HepG2 (cell line): ENCODE results near the gene HRH3. TPM values are rescaled to one million over a fixed set of nuclear protein-coding genes. Genes with fewer than 3 reads are reported as not detected.

Source experiments
- CEBPG ChIP-seq: IDR thresholded peaks from 2 replicates; pipeline ENCODE4 v1.6.1; 2016
- CENPT ChIP-seq: sonication (generic); formaldehyde crosslinking; IDR thresholded peaks from 2 replicates; pipeline ENCODE4 v1.8.0; 2022; ENCODE audit warnings: low read depth, mild to moderate bottlenecking, moderate library complexity, missing genetic modification reagents
- CHD4 ChIP-seq: fragments of 200-600 bp; sonication (generic); IDR thresholded peaks from 2 replicates; pipeline ENCODE4 v1.7.0; 2017; ENCODE audit warnings: mild to moderate bottlenecking, low read length, borderline replicate concordance
- DMAP1 ChIP-seq: IDR thresholded peaks from 2 replicates; pipeline ENCODE4 v1.6.1; 2016
- MED13 ChIP-seq: sonication (generic); formaldehyde crosslinking; IDR thresholded peaks from 2 replicates; pipeline ENCODE4 v1.5.0; 2020; ENCODE audit warnings: missing genetic modification reagents
- MED8 ChIP-seq: sonication (generic); formaldehyde crosslinking; IDR thresholded peaks from 2 replicates; pipeline ENCODE4 v1.8.1; 2023; ENCODE audit warnings: mild to moderate bottlenecking, missing genetic modification reagents; ENCODE audit not compliant: insufficient replicate concordance
- MLLT10 ChIP-seq: sonication (generic); formaldehyde crosslinking; IDR thresholded peaks from 2 replicates; pipeline ENCODE4 v1.4.0; 2020; ENCODE audit warnings: missing genetic modification reagents
- NBN ChIP-seq: fragments of 450-650 bp; conservative IDR thresholded peaks from 2 replicates; pipeline ENCODE4 v1.6.1; 2017
- NCOA2 ChIP-seq: sonication (generic); formaldehyde crosslinking; IDR thresholded peaks from 2 replicates; pipeline ENCODE4 v1.8.0; 2022; ENCODE audit warnings: inconsistent platforms
- RBFOX2 ChIP-seq: fragments of 200-400 bp; formaldehyde crosslinking; IDR thresholded peaks from 2 replicates; pipeline ENCODE4 v1.6.1; 2017; ENCODE audit warnings: low read depth, mild to moderate bottlenecking, low read length
- TRIM22 ChIP-seq: fragments of 450-650 bp; IDR thresholded peaks from 2 replicates; pipeline ENCODE4 v1.6.1; 2017
- ZBTB21 ChIP-seq: sonication (generic); formaldehyde crosslinking; IDR thresholded peaks from 2 replicates; pipeline ENCODE4 v1.4.0; 2020; ENCODE audit warnings: missing genetic modification reagents
- ZBTB7A ChIP-seq: sonication (generic); formaldehyde crosslinking; IDR thresholded peaks from 2 replicates; pipeline ENCODE4 v1.8.0; 2022; ENCODE audit warnings: mild to moderate bottlenecking, missing genetic modification reagents
- ZNF232 ChIP-seq: sonication (generic); formaldehyde crosslinking; IDR thresholded peaks from 2 replicates; pipeline ENCODE4 v1.4.0; 2020; ENCODE audit warnings: missing genetic modification reagents, borderline replicate concordance
- ZNF335 ChIP-seq: sonication (generic); formaldehyde crosslinking; IDR thresholded peaks from 2 replicates; pipeline ENCODE4 v1.4.0; 2020; ENCODE audit warnings: missing genetic modification reagents
- ZNF460 ChIP-seq: sonication (generic); formaldehyde crosslinking; IDR thresholded peaks from 2 replicates; pipeline ENCODE4 v1.5.1; 2020; ENCODE audit warnings: missing genetic modification reagents, mild to moderate bottlenecking, borderline replicate concordance
- ZNF501 ChIP-seq: sonication (generic); formaldehyde crosslinking; IDR thresholded peaks from 2 replicates; pipeline ENCODE4 v1.5.1; 2020; ENCODE audit warnings: mild to moderate bottlenecking, moderate library complexity, missing genetic modification reagents
- ZNF558 ChIP-seq: sonication (generic); formaldehyde crosslinking; IDR thresholded peaks from 2 replicates; pipeline ENCODE4 v1.9.0; 2022; ENCODE audit warnings: mild to moderate bottlenecking, missing genetic modification reagents, borderline replicate concordance
- ZNF709 ChIP-seq: sonication (generic); formaldehyde crosslinking; IDR thresholded peaks from 2 replicates; pipeline ENCODE4 v1.5.0; 2020; ENCODE audit warnings: mild to moderate bottlenecking, missing genetic modification reagents
- ZNF772 ChIP-seq: sonication (generic); formaldehyde crosslinking; IDR thresholded peaks from 2 replicates; pipeline ENCODE4 v1.5.0; 2020; ENCODE audit warnings: mild to moderate bottlenecking, missing genetic modification reagents
- ZNF879 ChIP-seq: sonication (generic); formaldehyde crosslinking; IDR thresholded peaks from 2 replicates; pipeline ENCODE4 v1.8.1; 2023; ENCODE audit warnings: missing genetic modification reagents
- polyA plus RNA-seq, 8 experiments: library from polyadenylated mRNA; depleted of rRNA in 3 of 8; stranded (reverse) in 7 of 8; unstranded in 1 of 8; fragments of >200 nt; fragmentation: Illumina TruSeq in 4 of 8; extraction: Trizol in 4 of 8; gene quantifications; 2 replicates each; pipeline versions ENCODE4 v1.2.1 to v1.2.3, GENCODE V29; 2011 to 2016; ENCODE audit warnings: low read depth in 4 of 8, missing spikeins in 1 of 8, mixed read lengths in 1 of 8; ENCODE audit not compliant: insufficient read depth in 1 of 8
- total RNA-seq, 5 experiments: library from RNA; depleted of rRNA; stranded (reverse); fragments of >200 nt; fragmentation: Illumina TruSeq; extraction: Trizol; gene quantifications; 2 replicates each; pipeline ENCODE4 v1.2.3, GENCODE V29; 2016; ENCODE audit warnings: low read depth in 1 of 5
- TF ChIP-seq, protein P1 (sequence below): IDR thresholded peaks from 2 replicates; pipeline ENCODE4 v1.6.1; 2016; ENCODE audit warnings: low read depth
- TF ChIP-seq, protein P2 (sequence below), 2 experiments: IDR thresholded peaks; 2 replicates each; pipeline ENCODE4 v1.6.1; 2011 to 2012; ENCODE audit warnings: low read length in 2 of 2, borderline replicate concordance in 1 of 2, low read depth in 1 of 2, mild to moderate bottlenecking in 1 of 2, moderate library complexity in 1 of 2
- TF ChIP-seq, protein P3 (sequence below): sonication (generic); formaldehyde crosslinking; IDR thresholded peaks from 2 replicates; pipeline ENCODE4 v1.4.0; 2020; ENCODE audit warnings: mild to moderate bottlenecking, missing genetic modification reagents

HRH3 gene
- total and polyA plus RNA-seq, 2 of the 13 experiments (the other 11 are each of a cell fraction or from before 2014, with no cell fraction given) = 0.18 TPM; not detected in 1

GRCh38 chr20:62227977-62228958 lies 8.2 kb upstream of the HRH3 start (continued):
- no peak for TF ChIP-seq ZNF501 (CRISPR knock-in tag)
- 0 out of 2 replicates have a peak, but pooled peaks have one; percentile 21 for TF ChIP-seq DMAP1 (CRISPR knock-in tag)
- TF ChIP-seq ZNF772 (CRISPR knock-in tag) = no peak
- 0 out of 2 replicates have a peak, but pooled peaks have one; percentile 35 for TF ChIP-seq MED13 (CRISPR knock-in tag)
- TF ChIP-seq NBN = no peak
- TF ChIP-seq ZNF232 (CRISPR knock-in tag) = 0 out of 2 replicates have a peak, but pooled peaks have one; percentile 57
- TF ChIP-seq RBFOX2 = no peak
- TF ChIP-seq CENPT (CRISPR knock-in tag) = no peak
- no peak for TF ChIP-seq ZNF558 (CRISPR knock-in tag)
- no peak for TF ChIP-seq ZBTB21 (CRISPR knock-in tag)
- TF ChIP-seq, protein P1, sequence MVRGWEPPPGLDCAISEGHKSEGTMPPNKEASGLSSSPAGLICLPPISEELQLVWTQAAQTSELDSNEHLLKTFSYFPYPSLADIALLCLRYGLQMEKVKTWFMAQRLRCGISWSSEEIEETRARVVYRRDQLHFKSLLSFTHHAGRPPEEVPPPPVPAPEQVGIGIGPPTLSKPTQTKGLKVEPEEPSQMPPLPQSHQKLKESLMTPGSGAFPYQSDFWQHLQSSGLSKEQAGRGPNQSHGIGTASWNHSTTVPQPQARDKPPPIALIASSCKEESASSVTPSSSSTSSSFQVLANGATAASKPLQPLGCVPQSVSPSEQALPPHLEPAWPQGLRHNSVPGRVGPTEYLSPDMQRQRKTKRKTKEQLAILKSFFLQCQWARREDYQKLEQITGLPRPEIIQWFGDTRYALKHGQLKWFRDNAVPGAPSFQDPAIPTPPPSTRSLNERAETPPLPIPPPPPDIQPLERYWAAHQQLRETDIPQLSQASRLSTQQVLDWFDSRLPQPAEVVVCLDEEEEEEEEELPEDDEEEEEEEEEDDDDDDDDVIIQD (CRISPR knock-in tag) = no peak
- no peak for TF ChIP-seq MED8
- no peak for TF ChIP-seq ZNF709 (CRISPR knock-in tag)
- no peak for TF ChIP-seq ZNF460 (CRISPR knock-in tag)
- no peak for TF ChIP-seq NCOA2 (CRISPR knock-in tag)
- TF ChIP-seq ZNF335 = no peak
- no peak for TF ChIP-seq CHD4
- TF ChIP-seq ZBTB7A = peak; percentile 82; the same call in 1 of the 2 replicates
- no peak for TF ChIP-seq CEBPG (CRISPR knock-in tag)
- TF ChIP-seq MLLT10 (CRISPR knock-in tag) = no peak
- 0 out of 2 replicates have a peak, but pooled peaks have one; percentile 54 for TF ChIP-seq ZNF879 (CRISPR knock-in tag)
- TF ChIP-seq, protein P2, sequence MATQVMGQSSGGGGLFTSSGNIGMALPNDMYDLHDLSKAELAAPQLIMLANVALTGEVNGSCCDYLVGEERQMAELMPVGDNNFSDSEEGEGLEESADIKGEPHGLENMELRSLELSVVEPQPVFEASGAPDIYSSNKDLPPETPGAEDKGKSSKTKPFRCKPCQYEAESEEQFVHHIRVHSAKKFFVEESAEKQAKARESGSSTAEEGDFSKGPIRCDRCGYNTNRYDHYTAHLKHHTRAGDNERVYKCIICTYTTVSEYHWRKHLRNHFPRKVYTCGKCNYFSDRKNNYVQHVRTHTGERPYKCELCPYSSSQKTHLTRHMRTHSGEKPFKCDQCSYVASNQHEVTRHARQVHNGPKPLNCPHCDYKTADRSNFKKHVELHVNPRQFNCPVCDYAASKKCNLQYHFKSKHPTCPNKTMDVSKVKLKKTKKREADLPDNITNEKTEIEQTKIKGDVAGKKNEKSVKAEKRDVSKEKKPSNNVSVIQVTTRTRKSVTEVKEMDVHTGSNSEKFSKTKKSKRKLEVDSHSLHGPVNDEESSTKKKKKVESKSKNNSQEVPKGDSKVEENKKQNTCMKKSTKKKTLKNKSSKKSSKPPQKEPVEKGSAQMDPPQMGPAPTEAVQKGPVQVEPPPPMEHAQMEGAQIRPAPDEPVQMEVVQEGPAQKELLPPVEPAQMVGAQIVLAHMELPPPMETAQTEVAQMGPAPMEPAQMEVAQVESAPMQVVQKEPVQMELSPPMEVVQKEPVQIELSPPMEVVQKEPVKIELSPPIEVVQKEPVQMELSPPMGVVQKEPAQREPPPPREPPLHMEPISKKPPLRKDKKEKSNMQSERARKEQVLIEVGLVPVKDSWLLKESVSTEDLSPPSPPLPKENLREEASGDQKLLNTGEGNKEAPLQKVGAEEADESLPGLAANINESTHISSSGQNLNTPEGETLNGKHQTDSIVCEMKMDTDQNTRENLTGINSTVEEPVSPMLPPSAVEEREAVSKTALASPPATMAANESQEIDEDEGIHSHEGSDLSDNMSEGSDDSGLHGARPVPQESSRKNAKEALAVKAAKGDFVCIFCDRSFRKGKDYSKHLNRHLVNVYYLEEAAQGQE (IDR thresholded peaks at IDR 0.05; ENCODE audit: borderline replicate concordance in 1 of 2, low read depth in 1 of 2, low read length in 2 of 2) = peak in 1 of 2 experiments; percentile 21; a peak in 3 of 4 replicates
- no peak for TF ChIP-seq TRIM22
- TF ChIP-seq, protein P3, sequence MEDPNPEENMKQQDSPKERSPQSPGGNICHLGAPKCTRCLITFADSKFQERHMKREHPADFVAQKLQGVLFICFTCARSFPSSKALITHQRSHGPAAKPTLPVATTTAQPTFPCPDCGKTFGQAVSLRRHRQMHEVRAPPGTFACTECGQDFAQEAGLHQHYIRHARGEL = 0 out of 2 replicates have a peak, but pooled peaks have one; percentile 65
